Activated naive CD4-positive, alpha-beta T cell treated with anti-CD3 and anti-CD28 coated beads, Interleukin-2, amount 10 ng/mL, durations not matched to agents 7 days and 5 days (primary cell): Measurements from ENCODE around the gene PPIF.

Source experiments
- CTCF ChIA-PET: fragments of 350-600 bp; sonication (Branson Sonifier 250); formaldehyde crosslinking; loops from one replicate; lab custom pipeline; 2021; ENCODE audit warnings: antibody characterized with exemption; lab: Charles Lee
- DNase-seq: peaks from one replicate; pipeline ENCODE4 v3.0.0-alpha.2; 2020
- H3K27ac Mint-ChIP-seq: one replicate; pipeline ENCODE4 v1.8.0; 2021; ENCODE audit warnings: mild to moderate bottlenecking, moderate library complexity, mixed read lengths
- H3K27me3 Mint-ChIP-seq: one replicate; pipeline ENCODE4 v1.8.0; 2021; ENCODE audit warnings: mild to moderate bottlenecking, mixed read lengths
- H3K36me3 Mint-ChIP-seq: one replicate; pipeline ENCODE4 v1.8.0; 2021; ENCODE audit warnings: mixed read lengths
- H3K4me1 Mint-ChIP-seq: one replicate; pipeline ENCODE4 v1.8.0; 2021; ENCODE audit warnings: mixed read lengths
- H3K4me3 Mint-ChIP-seq: one replicate; pipeline ENCODE4 v1.8.0; 2021; ENCODE audit warnings: mild to moderate bottlenecking, moderate library complexity, mixed read lengths
- H3K9me3 Mint-ChIP-seq: one replicate; pipeline ENCODE4 v1.8.0; 2021; ENCODE audit warnings: mixed read lengths

PPIF gene

GRCh38 chr10:79342811-79343561 is 4.3 kb upstream of the PPIF start:
- Mint-ChIP-seq H3K27me3 (no peaks in the 10 kb centered on the region), H3K4me3 (no peak overlapping the region), H3K4me1 (peaks cover 25% of the 10 kb centered on the region), H3K27ac (no peak overlapping the region), H3K9me3 (no peaks in the 10 kb centered on the region), H3K36me3 (peaks cover 1% of the 10 kb centered on the region)
- CTCF ChIA-PET, result interaction anchor here (1.3 kb wide), 1 partner anchor 27 kb away, joined by 3 read pairs; no protein-coding TSS in a partner anchor
- no peak for DNase-seq

GRCh38 chr10:79344502-79345195 is 2.6 kb upstream of the PPIF start:
- H3K27ac Mint-ChIP-seq, result no peak overlapping the region
- no peaks in the 10 kb centered on the region for H3K9me3 Mint-ChIP-seq
- H3K27me3 Mint-ChIP-seq, result no peaks in the 10 kb centered on the region
- DNase-seq, result no peak
- peaks cover 13% of the 10 kb centered on the region for H3K36me3 Mint-ChIP-seq
- peaks cover 41% of the 10 kb centered on the region for H3K4me1 Mint-ChIP-seq
- CTCF ChIA-PET, result interaction anchor here (1.0 to 5.4 kb wide), 7 partner anchors 10 to 124 kb away, joined by 3 to 40 read pairs (median 7); no protein-coding TSS in a partner anchor
- H3K4me3 Mint-ChIP-seq, result no peak overlapping the region

GRCh38 chr10:79345241-79346011 is 1.8 kb upstream of the PPIF start:
- no peaks in the 10 kb centered on the region for H3K27me3 Mint-ChIP-seq
- peaks cover 49% of the 10 kb centered on the region for H3K4me1 Mint-ChIP-seq
- H3K36me3 Mint-ChIP-seq, result peaks cover 21% of the 10 kb centered on the region
- H3K27ac Mint-ChIP-seq, result no peak overlapping the region
- CTCF ChIA-PET, result interaction anchor here (0.8 to 5.4 kb wide), 9 partner anchors 10 to 123 kb away, joined by 3 to 40 read pairs (median 6); no protein-coding TSS in a partner anchor
- H3K9me3 Mint-ChIP-seq, result no peaks in the 10 kb centered on the region
- H3K4me3 Mint-ChIP-seq, result no peak overlapping the region
- no peak for DNase-seq

- Mint-ChIP-seq H3K4me3 (no peak overlapping the region), H3K36me3 (peaks cover 23% of the 10 kb centered on the region), H3K27ac (peak overlapping the region; percentile 5), H3K9me3 (no peaks in the 10 kb centered on the region), H3K4me1 (peaks cover 49% of the 10 kb centered on the region), H3K27me3 (no peaks in the 10 kb centered on the region)
- CTCF ChIA-PET, result interaction anchor here (0.8 to 5.4 kb wide), 8 partner anchors 11 to 98 kb away, joined by 3 to 40 read pairs (median 6); no protein-coding TSS in a partner anchor
- no peak for DNase-seq
Observed at GRCh38 chr10:79346012-79346340, 1.3 kb upstream of the PPIF start.

GRCh38 chr10:79346388-79347225 is 662 bp upstream of the PPIF start:
- Mint-ChIP-seq H3K27me3 (no peaks in the 10 kb centered on the region), H3K36me3 (peaks cover 24% of the 10 kb centered on the region), H3K9me3 (no peaks in the 10 kb centered on the region), H3K4me3 (peak overlapping the region; percentile 80), H3K27ac (peak overlapping the region; percentile 90), H3K4me1 (peaks cover 49% of the 10 kb centered on the region)
- CTCF ChIA-PET, result interaction anchor here (0.7 to 5.4 kb wide), 11 partner anchors 11 to 99 kb away, joined by 3 to 40 read pairs (median 5); no protein-coding TSS in a partner anchor
- peak; percentile 36 for DNase-seq

- CTCF ChIA-PET, result interaction anchor here (0.8 to 5.4 kb wide), 14 partner anchors 13 to 587 kb away, joined by 3 to 40 read pairs (median 4); no protein-coding TSS in a partner anchor
- Mint-ChIP-seq H3K27me3 (no peaks in the 10 kb centered on the region), H3K9me3 (no peaks in the 10 kb centered on the region), H3K4me3 (peak overlapping the region; percentile 80), H3K4me1 (peaks cover 52% of the 10 kb centered on the region), H3K36me3 (peaks cover 31% of the 10 kb centered on the region), H3K27ac (peak overlapping the region; percentile 90)
- peak; percentile 86 for DNase-seq
Observed at GRCh38 chr10:79347894-79348639, 798 bp downstream of the PPIF start.

- peak overlapping the region; percentile 90 for H3K27ac Mint-ChIP-seq
- H3K27me3 Mint-ChIP-seq, result no peaks in the 10 kb centered on the region
- H3K4me3 Mint-ChIP-seq, result peak overlapping the region; percentile 80
- peaks cover 36% of the 10 kb centered on the region for H3K36me3 Mint-ChIP-seq
- DNase-seq, result no peak
- CTCF ChIA-PET, result interaction anchor here (0.8 to 5.4 kb wide), 11 partner anchors 14 to 587 kb away, joined by 3 to 40 read pairs (median 5); no protein-coding TSS in a partner anchor
- no peaks in the 10 kb centered on the region for H3K9me3 Mint-ChIP-seq
- H3K4me1 Mint-ChIP-seq, result peaks cover 52% of the 10 kb centered on the region
Observed at GRCh38 chr10:79348640-79348988, 1.3 kb downstream of the PPIF start.

GRCh38 chr10:79349072-79349491 is 1.8 kb downstream of the PPIF start:
- no peaks in the 10 kb centered on the region for H3K27me3 Mint-ChIP-seq
- peaks cover 41% of the 10 kb centered on the region for H3K36me3 Mint-ChIP-seq
- H3K27ac Mint-ChIP-seq, result peak overlapping the region; percentile 90
- peak overlapping the region; percentile 80 for H3K4me3 Mint-ChIP-seq
- H3K4me1 Mint-ChIP-seq, result peaks cover 52% of the 10 kb centered on the region
- no peak for DNase-seq
- CTCF ChIA-PET, result interaction anchor here (0.8 to 5.4 kb wide), 10 partner anchors 9 to 588 kb away, joined by 3 to 40 read pairs (median 4); no protein-coding TSS in a partner anchor
- no peaks in the 10 kb centered on the region for H3K9me3 Mint-ChIP-seq

- Mint-ChIP-seq H3K36me3 (peaks cover 49% of the 10 kb centered on the region), H3K27ac (peak overlapping the region; percentile 29), H3K4me3 (peak overlapping the region; percentile 80), H3K9me3 (no peaks in the 10 kb centered on the region), H3K27me3 (no peaks in the 10 kb centered on the region), H3K4me1 (peaks cover 54% of the 10 kb centered on the region)
- no peak for DNase-seq
- CTCF ChIA-PET, result interaction anchor here (1.0 kb wide), 1 partner anchor 8 kb away, joined by 4 read pairs; no protein-coding TSS in a partner anchor
Observed at GRCh38 chr10:79349766-79350406, 2.6 kb downstream of the PPIF start.

GRCh38 chr10:79350407-79351154 is 3.3 kb downstream of the PPIF start:
- DNase-seq, result no peak
- Mint-ChIP-seq H3K36me3 (peaks cover 54% of the 10 kb centered on the region), H3K4me3 (no peak overlapping the region), H3K27ac (no peak overlapping the region), H3K9me3 (no peaks in the 10 kb centered on the region), H3K4me1 (peaks cover 49% of the 10 kb centered on the region), H3K27me3 (no peaks in the 10 kb centered on the region)
- CTCF ChIA-PET, result interaction anchor here (1.0 kb wide), 1 partner anchor 15 kb away, joined by 4 read pairs; no protein-coding TSS in a partner anchor

- Mint-ChIP-seq H3K4me3 (no peak overlapping the region), H3K4me1 (peaks cover 50% of the 10 kb centered on the region), H3K9me3 (no peaks in the 10 kb centered on the region), H3K27ac (no peak overlapping the region), H3K27me3 (no peaks in the 10 kb centered on the region), H3K36me3 (peaks cover 61% of the 10 kb centered on the region)
- DNase-seq, result no peak
- CTCF ChIA-PET, result interaction anchor here (1.0 kb wide), 1 partner anchor 14 kb away, joined by 4 read pairs; no protein-coding TSS in a partner anchor
Observed at GRCh38 chr10:79351332-79351731, 4.1 kb downstream of the PPIF start.
